ENCODE results near the gene TRAPPC8. TPM values are rescaled to one million over a fixed set of nuclear protein-coding genes. Genes with fewer than 3 reads are reported as not detected.

Gene TRAPPC8, protein sequence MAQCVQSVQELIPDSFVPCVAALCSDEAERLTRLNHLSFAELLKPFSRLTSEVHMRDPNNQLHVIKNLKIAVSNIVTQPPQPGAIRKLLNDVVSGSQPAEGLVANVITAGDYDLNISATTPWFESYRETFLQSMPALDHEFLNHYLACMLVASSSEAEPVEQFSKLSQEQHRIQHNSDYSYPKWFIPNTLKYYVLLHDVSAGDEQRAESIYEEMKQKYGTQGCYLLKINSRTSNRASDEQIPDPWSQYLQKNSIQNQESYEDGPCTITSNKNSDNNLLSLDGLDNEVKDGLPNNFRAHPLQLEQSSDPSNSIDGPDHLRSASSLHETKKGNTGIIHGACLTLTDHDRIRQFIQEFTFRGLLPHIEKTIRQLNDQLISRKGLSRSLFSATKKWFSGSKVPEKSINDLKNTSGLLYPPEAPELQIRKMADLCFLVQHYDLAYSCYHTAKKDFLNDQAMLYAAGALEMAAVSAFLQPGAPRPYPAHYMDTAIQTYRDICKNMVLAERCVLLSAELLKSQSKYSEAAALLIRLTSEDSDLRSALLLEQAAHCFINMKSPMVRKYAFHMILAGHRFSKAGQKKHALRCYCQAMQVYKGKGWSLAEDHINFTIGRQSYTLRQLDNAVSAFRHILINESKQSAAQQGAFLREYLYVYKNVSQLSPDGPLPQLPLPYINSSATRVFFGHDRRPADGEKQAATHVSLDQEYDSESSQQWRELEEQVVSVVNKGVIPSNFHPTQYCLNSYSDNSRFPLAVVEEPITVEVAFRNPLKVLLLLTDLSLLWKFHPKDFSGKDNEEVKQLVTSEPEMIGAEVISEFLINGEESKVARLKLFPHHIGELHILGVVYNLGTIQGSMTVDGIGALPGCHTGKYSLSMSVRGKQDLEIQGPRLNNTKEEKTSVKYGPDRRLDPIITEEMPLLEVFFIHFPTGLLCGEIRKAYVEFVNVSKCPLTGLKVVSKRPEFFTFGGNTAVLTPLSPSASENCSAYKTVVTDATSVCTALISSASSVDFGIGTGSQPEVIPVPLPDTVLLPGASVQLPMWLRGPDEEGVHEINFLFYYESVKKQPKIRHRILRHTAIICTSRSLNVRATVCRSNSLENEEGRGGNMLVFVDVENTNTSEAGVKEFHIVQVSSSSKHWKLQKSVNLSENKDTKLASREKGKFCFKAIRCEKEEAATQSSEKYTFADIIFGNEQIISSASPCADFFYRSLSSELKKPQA (N-terminal part only)
- 50.9 TPM for total RNA-seq
- long read RNA-seq, full-length matches to known transcripts, result 28 of 44 reads
- long read RNA-seq, partial matches to known transcripts, result 2 of 44 reads
- long read RNA-seq, other reads (novel, unspliced or antisense), result 14 of 44 reads

DNA sequence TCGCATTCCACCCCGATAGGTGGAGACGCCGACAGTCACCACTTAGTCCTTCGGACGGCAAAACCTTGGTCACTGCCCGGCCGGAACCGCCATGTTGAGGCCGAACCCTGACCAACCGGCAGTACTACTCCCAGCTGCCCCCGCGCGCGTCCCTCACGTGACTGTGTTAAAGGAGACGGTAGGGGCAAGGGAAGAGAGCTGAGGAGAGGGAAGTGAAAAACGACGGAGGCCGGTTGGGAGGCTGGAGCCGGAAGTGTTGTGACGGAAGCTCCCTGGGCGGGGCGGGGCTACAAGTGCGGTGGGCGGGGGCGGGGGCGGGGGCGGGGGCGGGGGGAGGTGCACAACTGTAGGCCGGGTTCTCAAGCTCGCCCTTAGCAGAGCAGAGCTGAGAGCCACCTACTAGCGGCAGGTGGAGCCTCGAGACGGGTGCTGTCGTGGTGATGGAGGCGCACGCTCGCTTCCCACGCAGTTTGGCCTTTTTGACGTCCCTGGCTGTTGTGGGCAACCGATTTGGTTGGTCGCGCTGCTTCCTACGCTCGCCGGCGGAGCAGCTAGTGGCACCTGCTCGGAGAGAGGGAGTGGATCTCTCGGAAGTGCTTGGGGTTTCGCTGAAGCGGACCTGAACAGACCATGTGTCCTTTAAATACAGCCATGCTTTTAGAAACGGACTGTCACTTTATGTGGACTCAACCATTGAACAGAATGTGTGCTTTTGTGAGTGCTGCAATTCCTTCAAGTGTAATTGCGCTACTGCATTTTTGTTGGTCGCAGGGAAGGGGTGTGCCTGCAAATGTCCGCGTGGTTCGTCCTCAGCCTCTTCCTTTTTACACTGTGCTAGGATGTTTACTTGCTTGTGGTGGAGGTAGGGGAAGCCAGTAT lies at the start of gene TRAPPC8:
Gene TRAPPC8 (minus strand): TSS at position 130 of the 879 bp plus-strand sequence. CDS start 364 bp downstream, outside the sequence.
- Histone ChIP-seq H3K4me1 (peaks cover 27% of the 10 kb centered on the region), H3K9me3 (no peaks in the 10 kb centered on the region), H3K4me3 (peak within 1 kb of the TSS; percentile 86), H3K36me3 (no peaks in the 10 kb centered on the region), H3K27ac (peak within 1 kb of the TSS; percentile 89), H3K27me3 (no peaks in the 10 kb centered on the region)
- ATAC-seq, result peak; percentile 97
- intact Hi-C loops (cut with DNase I), result no loop called here
- TF ChIP-seq, protein P1, sequence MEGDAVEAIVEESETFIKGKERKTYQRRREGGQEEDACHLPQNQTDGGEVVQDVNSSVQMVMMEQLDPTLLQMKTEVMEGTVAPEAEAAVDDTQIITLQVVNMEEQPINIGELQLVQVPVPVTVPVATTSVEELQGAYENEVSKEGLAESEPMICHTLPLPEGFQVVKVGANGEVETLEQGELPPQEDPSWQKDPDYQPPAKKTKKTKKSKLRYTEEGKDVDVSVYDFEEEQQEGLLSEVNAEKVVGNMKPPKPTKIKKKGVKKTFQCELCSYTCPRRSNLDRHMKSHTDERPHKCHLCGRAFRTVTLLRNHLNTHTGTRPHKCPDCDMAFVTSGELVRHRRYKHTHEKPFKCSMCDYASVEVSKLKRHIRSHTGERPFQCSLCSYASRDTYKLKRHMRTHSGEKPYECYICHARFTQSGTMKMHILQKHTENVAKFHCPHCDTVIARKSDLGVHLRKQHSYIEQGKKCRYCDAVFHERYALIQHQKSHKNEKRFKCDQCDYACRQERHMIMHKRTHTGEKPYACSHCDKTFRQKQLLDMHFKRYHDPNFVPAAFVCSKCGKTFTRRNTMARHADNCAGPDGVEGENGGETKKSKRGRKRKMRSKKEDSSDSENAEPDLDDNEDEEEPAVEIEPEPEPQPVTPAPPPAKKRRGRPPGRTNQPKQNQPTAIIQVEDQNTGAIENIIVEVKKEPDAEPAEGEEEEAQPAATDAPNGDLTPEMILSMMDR (IDR thresholded peaks at IDR 0.05), result peak; percentile 9
- DNase-seq, result peak; percentile 99

DNA sequence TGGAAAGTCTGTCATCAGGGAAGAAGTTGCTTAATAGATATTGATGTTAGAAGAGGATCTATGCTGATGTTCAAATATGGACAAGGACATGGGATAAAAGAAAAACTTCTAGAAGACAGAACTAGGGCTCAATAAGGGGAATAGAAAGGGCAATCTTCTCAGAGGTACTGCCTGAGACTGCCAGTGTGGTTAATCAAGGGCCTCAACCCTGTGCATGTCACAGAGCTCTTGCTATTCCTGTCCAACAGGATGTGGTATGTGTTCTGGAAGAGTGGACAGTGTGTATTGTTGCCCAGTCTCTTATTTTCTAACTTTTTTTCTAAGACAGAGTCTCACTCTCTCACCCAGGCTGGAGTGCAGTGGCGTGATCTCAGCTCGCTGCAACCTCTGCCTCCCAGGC lies 47.9 kb upstream of the TRAPPC8 start:
- DNase-seq (no peak), ATAC-seq (no peak)
- no peaks in the 10 kb centered on the region for H3K36me3 ChIP-seq
- TF ChIP-seq, protein P1 (IDR thresholded peaks at IDR 0.05), result no peak
- no peaks in the 10 kb centered on the region for H3K4me1 ChIP-seq
- no peak overlapping the region for H3K27ac ChIP-seq
- no peaks in the 10 kb centered on the region for H3K27me3 ChIP-seq
- H3K4me3 ChIP-seq, result no peak overlapping the region
- no peaks in the 10 kb centered on the region for H3K9me3 ChIP-seq
- intact Hi-C loops (cut with DNase I), result no loop called here

DNA sequence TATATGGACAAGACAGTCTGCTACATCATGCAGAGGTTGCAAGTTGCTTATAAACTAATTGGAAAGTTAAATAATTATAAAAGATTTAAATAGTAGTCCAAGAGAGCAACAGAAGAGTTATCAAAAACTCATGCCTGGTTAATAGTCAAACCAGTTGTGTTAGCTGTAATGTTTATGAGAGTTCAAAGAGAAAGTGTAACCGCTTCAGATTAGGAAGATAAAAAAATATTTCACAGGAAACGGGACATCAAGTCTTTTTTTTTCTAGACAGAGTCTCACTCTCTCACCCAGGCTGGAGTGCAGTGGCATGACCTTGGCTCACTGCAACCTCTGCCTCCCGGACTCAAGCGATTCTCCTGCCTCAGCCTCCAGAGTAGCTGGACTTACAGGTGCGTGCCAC lies 41.0 kb upstream of the TRAPPC8 start:
- DNase-seq, result no peak
- intact Hi-C loops (cut with DNase I), result no loop called here
- Histone ChIP-seq H3K27me3 (no peaks in the 10 kb centered on the region), H3K27ac (no peak overlapping the region), H3K4me3 (no peak overlapping the region), H3K9me3 (no peaks in the 10 kb centered on the region), H3K4me1 (no peaks in the 10 kb centered on the region), H3K36me3 (no peaks in the 10 kb centered on the region)
- no peak for ATAC-seq
- TF ChIP-seq, protein P1 (IDR thresholded peaks at IDR 0.05), result no peak

DNA sequence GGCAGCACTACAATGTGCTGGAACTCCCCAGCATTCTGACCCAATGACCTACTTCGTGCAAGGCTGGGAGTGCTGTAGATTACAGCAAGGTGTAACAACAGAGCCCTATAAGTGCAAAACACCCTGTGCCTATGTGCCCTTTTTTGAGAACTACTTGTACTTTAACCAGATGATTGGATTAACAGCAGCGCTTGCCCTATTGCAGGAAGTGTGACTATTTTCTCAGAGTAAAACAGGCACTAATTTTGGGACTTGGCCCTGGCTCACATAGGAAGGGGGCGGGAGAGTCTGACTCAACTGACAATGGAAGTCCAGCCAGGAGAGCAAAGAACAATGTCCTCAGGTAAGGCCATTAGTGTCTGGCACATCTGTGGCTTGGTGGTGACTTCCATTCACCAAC lies 40.1 kb upstream of the TRAPPC8 start:
- Histone ChIP-seq H3K4me1 (no peaks in the 10 kb centered on the region), H3K4me3 (no peak overlapping the region), H3K9me3 (no peaks in the 10 kb centered on the region), H3K27ac (no peak overlapping the region), H3K36me3 (no peaks in the 10 kb centered on the region), H3K27me3 (no peaks in the 10 kb centered on the region)
- TF ChIP-seq, protein P1 (IDR thresholded peaks at IDR 0.05), result no peak
- no peak for DNase-seq
- intact Hi-C loops (cut with DNase I), result no loop called here
- peak; percentile 20 for ATAC-seq
